ENCODE measurements around the gene RASD2.

RASD2 gene

DNA sequence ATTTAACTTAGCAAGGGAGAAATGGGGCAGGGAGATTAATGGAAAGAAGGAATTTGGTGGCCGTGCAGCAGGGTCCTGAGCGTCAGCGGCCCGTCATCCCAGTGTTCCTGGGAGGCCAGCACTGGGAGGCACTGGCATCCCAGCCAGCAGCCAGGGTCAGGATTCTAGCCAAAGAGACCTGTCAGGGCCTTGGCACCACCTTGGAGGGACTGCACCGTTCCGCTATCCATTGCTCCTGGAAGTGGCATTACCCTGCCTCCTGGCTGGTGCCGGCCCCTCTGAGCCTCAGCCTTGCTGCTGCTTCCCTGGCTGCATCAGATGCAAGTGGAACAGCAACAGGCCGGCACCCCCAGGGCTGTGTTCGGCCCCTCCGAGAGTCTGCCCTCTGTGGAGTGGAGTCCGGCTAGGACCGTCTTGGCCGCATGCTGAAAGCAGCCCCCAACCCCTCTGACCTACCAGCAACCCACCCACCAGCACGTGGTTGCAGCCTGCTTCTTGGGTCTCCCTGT, 30.1 kb downstream of the RASD2 start:
- no peak overlapping the region for H3K4me3 ChIP-seq (ENCODE audit: low read depth, low read length)
- TF ChIP-seq POLR2A (IDR thresholded peaks at IDR 0.05; ENCODE audit: extremely low read depth, insufficient read length) (no peak), MYC (IDR thresholded peaks at IDR 0.05; ENCODE audit: low read depth, low read length) (no peak)
- TF ChIP-seq, protein P1, sequence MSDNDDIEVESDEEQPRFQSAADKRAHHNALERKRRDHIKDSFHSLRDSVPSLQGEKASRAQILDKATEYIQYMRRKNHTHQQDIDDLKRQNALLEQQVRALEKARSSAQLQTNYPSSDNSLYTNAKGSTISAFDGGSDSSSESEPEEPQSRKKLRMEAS (IDR thresholded peaks at IDR 0.05; ENCODE audit: low read depth, low read length) = no peak
- no peak for DNase-seq (ENCODE audit: low read depth)

DNA sequence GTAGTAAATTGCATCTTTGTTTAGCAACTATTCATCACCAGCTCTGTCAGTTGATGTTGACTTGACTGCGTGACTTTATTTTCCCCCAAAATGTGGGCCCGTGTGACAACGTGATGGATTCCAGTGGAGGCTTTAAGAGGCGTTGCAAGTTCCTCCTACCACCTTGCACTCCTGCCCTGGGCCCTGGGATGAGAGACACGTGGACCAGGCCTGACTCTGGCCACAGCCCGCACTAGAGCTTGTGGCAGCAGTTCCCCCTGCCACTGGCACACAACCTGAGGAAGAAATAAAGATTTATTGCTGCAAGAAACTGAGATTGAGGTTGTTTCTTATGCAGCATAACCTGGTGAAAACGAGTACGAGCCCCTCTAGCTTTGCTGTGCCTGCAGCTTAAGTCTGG, 31.9 kb downstream of the RASD2 start:
- H3K4me3 ChIP-seq (ENCODE audit: low read depth, low read length) = no peak overlapping the region
- no peak for DNase-seq (ENCODE audit: low read depth)
- TF ChIP-seq, protein P2, sequence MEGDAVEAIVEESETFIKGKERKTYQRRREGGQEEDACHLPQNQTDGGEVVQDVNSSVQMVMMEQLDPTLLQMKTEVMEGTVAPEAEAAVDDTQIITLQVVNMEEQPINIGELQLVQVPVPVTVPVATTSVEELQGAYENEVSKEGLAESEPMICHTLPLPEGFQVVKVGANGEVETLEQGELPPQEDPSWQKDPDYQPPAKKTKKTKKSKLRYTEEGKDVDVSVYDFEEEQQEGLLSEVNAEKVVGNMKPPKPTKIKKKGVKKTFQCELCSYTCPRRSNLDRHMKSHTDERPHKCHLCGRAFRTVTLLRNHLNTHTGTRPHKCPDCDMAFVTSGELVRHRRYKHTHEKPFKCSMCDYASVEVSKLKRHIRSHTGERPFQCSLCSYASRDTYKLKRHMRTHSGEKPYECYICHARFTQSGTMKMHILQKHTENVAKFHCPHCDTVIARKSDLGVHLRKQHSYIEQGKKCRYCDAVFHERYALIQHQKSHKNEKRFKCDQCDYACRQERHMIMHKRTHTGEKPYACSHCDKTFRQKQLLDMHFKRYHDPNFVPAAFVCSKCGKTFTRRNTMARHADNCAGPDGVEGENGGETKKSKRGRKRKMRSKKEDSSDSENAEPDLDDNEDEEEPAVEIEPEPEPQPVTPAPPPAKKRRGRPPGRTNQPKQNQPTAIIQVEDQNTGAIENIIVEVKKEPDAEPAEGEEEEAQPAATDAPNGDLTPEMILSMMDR (IDR thresholded peaks at IDR 0.05; ENCODE audit: low read depth, low read length) = no peak
- no peak for TF ChIP-seq MYC (IDR thresholded peaks at IDR 0.05; ENCODE audit: low read depth, low read length)
- TF ChIP-seq, protein P1 (IDR thresholded peaks at IDR 0.05; ENCODE audit: low read depth, low read length) = no peak
- TF ChIP-seq POLR2A (IDR thresholded peaks at IDR 0.05; ENCODE audit: extremely low read depth, insufficient read length) = no peak

DNA sequence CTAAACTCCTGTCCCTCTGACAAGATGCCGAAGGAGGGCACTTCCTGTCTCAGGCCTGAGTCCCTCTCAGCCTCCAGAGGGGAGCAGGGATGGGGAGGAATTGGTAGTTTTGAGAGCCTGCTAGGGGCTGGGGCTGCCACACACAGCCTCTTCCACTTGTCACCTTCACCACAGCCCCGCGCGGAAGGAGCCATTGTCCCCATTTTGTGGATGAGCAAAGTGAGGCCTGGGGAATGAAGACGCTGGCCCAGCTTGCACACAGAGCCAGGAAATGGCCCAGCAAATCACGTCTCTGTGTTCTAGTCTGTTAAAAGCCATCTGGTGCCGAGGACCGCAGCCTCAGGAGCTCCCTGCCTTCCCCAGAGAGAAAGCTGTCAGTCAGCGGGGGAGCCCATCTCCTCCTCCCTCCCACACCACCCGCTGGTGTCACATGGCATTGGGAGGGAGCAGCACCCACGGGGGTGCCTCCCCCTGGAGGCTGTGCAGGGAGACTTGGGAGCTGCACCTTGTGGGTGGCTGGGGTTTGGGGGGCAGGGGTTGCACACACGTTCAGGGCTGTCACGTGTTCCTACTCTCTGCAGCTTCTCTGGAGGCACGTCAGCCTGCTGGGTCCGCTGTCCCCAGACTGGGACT, 34.6 kb downstream of the RASD2 start:
- no peak overlapping the region for H3K4me3 ChIP-seq (ENCODE audit: low read depth, low read length)
- TF ChIP-seq, protein P1 (IDR thresholded peaks at IDR 0.05; ENCODE audit: low read depth, low read length) = peak; percentile 11; the same call in 1 of the 2 replicates
- TF ChIP-seq MYC (IDR thresholded peaks at IDR 0.05; ENCODE audit: low read depth, low read length) = no peak
- DNase-seq (ENCODE audit: low read depth) = peak; percentile 60

DNA sequence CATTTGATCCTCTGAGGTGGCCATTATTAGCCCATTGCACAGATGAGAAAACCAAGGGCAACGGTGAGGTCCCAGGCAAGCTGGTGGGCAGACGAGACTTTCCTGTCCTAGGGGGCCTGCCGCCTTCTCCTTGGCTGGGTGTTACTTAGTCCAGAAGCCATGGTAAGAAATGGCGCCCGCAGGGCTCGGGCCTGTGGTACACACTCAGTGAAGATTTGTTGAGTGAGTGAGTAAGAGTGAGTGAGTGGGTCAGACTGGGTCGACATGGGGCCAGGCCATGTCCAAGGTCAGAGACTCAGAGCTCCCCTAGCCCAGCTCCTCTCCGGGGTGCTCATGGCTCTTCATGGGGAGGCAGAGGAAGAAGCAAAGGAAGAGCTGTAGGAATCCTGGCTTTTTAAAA, 36.0 kb downstream of the RASD2 start:
- TF ChIP-seq POLR2A (IDR thresholded peaks at IDR 0.05; ENCODE audit: extremely low read depth, insufficient read length) (no peak), MYC (IDR thresholded peaks at IDR 0.05; ENCODE audit: low read depth, low read length) (no peak)
- TF ChIP-seq, protein P1 (IDR thresholded peaks at IDR 0.05; ENCODE audit: low read depth, low read length) = no peak
- TF ChIP-seq, protein P2 (IDR thresholded peaks at IDR 0.05; ENCODE audit: low read depth, low read length) = no peak
- H3K4me3 ChIP-seq (ENCODE audit: low read depth, low read length) = no peak overlapping the region
- no peak for DNase-seq (ENCODE audit: low read depth)

DNA sequence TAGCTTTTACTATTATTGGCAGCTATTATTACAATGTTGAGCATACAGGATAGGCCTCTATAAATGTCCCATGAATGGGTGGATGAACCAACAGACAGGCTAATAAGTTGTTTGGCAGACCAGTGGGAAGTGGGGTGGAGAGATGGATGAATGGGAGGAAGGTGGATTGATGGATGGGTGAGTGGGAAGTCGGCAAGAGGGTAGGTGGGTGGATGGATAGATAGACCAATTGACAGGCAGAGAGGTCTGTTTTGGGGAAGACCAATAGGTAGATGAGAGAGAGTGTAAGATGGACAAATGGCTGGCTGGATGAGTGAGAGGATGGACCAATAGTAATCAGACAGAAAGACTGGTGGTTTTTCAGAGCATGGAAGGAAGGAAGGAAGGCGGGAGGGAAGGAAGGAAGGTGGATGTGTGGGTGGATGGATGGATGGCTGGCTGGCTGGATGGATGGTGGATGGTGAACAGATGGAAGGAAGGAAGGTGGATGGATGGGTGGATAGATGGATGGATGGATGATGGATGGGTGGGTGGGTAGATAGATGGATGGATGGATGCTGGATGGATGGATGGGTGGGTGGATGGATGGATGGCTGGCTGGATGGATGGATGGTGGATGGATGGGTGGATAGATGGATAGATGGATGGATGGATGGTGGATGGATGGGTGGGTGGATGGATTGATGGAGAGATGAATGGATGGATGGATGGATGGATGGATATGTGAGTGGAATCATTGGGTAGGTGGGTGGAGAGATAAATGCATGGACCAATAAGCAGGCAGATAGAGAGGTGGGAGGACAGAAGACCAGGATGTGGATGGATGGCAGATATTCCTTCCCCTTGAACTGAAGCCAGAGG, 37.4 kb downstream of the RASD2 start:
- TF ChIP-seq MYC (IDR thresholded peaks at IDR 0.05; ENCODE audit: low read depth, low read length) (no peak), POLR2A (IDR thresholded peaks at IDR 0.05; ENCODE audit: extremely low read depth, insufficient read length) (no peak)
- TF ChIP-seq, protein P1 (IDR thresholded peaks at IDR 0.05; ENCODE audit: low read depth, low read length) = no peak
- TF ChIP-seq, protein P2 (IDR thresholded peaks at IDR 0.05; ENCODE audit: low read depth, low read length) = no peak
- H3K4me3 ChIP-seq (ENCODE audit: low read depth, low read length) = no peak overlapping the region
- no peak for DNase-seq (ENCODE audit: low read depth)

DNA sequence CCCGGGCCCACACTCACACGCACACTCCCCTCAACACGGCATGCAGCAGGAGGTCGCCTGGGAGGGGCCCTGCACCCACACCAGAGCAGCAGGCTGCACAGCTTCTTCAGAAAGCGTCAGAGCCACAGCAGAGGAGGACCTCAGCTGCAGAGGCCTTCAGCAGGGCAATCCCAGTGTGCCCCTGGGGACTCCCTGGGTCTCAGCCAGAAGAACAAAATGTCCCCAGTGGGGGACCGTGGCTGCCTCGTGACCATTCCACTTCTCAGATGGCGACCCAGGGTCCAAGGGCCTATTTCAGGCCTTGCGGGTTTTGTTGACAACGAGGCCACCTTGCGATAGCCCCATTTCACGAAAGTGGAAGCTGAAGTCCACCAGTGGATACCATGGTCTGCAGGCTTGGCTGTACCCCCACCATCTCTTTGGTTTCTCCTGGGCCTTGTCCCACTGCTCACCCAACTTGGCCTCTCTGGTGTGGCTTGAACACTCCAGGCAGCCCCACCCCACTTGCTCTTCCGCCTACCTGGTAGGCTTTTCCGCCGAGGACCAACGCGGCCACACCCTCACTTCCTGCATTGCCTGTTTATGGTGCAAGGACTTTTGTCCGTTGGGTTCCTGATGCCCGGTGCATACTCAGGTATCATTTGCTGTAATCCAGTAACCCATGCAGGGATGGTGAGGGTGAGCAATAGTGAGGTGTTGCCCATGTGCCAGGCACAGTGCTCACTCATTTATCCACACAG, 38.4 kb downstream of the RASD2 start:
- H3K4me3 ChIP-seq (ENCODE audit: low read depth, low read length) = no peak overlapping the region
- TF ChIP-seq MYC (IDR thresholded peaks at IDR 0.05; ENCODE audit: low read depth, low read length) (no peak), POLR2A (IDR thresholded peaks at IDR 0.05; ENCODE audit: extremely low read depth, insufficient read length) (no peak)
- TF ChIP-seq, protein P2 (IDR thresholded peaks at IDR 0.05; ENCODE audit: low read depth, low read length) = no peak
- TF ChIP-seq, protein P1 (IDR thresholded peaks at IDR 0.05; ENCODE audit: low read depth, low read length) = no peak
- no peak for DNase-seq (ENCODE audit: low read depth)

Data from NB4 (cell line).